ENCODE data around the gene ST6GAL1.
"Not testable (repeated sequence)": the region's sequence is repeated elsewhere in the genome, so short reads cannot be mapped to it uniquely, and the experiment has no call there.

Gene ST6GAL1

GRCh38 chr3:187046033-187046432, 115.7 kb downstream of the ST6GAL1 start:
- DNase-seq (ENCODE audit: low spot score) = no peak

- no peak for DNase-seq (ENCODE audit: low spot score)
Measured at GRCh38 chr3:187049462-187050101, 119.3 kb downstream of the ST6GAL1 start.

GRCh38 chr3:187051066-187051465, 120.7 kb downstream of the ST6GAL1 start:
- DNase-seq (ENCODE audit: low spot score) = no peak

- DNase-seq (ENCODE audit: low spot score) = no peak
Measured at GRCh38 chr3:187051724-187052366, 121.5 kb downstream of the ST6GAL1 start.

- not testable (repeated sequence) for DNase-seq (ENCODE audit: low spot score)
Measured at GRCh38 chr3:187052427-187052826, 122.1 kb downstream of the ST6GAL1 start.

GRCh38 chr3:187054433-187054832, 124.1 kb downstream of the ST6GAL1 start:
- DNase-seq (ENCODE audit: low spot score) = not testable (repeated sequence)

- not testable (repeated sequence) for DNase-seq (ENCODE audit: low spot score)
Measured at GRCh38 chr3:187057803-187058202, 127.5 kb downstream of the ST6GAL1 start.

GRCh38 chr3:187061748-187062147, 131.4 kb downstream of the ST6GAL1 start:
- no peak for DNase-seq (ENCODE audit: low spot score)

GRCh38 chr3:187062526-187063177, 132.3 kb downstream of the ST6GAL1 start:
- peak; percentile 39 for DNase-seq (ENCODE audit: low spot score)

GRCh38 chr3:187063286-187064121, 133.2 kb downstream of the ST6GAL1 start:
- DNase-seq (ENCODE audit: low spot score) = no peak

GRCh38 chr3:187064210-187065115, 134.1 kb downstream of the ST6GAL1 start:
- DNase-seq (ENCODE audit: low spot score) = peak; percentile 40

- DNase-seq (ENCODE audit: low spot score) = no peak
Measured at GRCh38 chr3:187066228-187066995, 136.1 kb downstream of the ST6GAL1 start.

GRCh38 chr3:187068787-187069186, 138.5 kb downstream of the ST6GAL1 start:
- DNase-seq (ENCODE audit: low spot score) = no peak

GRCh38 chr3:187069857-187070516, 139.7 kb downstream of the ST6GAL1 start:
- no peak for DNase-seq (ENCODE audit: low spot score)

GRCh38 chr3:187072102-187072501, 141.8 kb downstream of the ST6GAL1 start:
- no peak for DNase-seq (ENCODE audit: low spot score)

- DNase-seq (ENCODE audit: low spot score) = no peak
Measured at GRCh38 chr3:187072511-187072910, 142.2 kb downstream of the ST6GAL1 start.

GRCh38 chr3:187073581-187074098, 143.3 kb downstream of the ST6GAL1 start:
- DNase-seq (ENCODE audit: low spot score) = no peak

GRCh38 chr3:187074846-187075245, 144.5 kb downstream of the ST6GAL1 start:
- no peak for DNase-seq (ENCODE audit: low spot score)

- no peak for DNase-seq (ENCODE audit: low spot score)
Measured at GRCh38 chr3:187076297-187076696, 146.0 kb downstream of the ST6GAL1 start.

GRCh38 chr3:187077085-187077484, 146.8 kb downstream of the ST6GAL1 start:
- DNase-seq (ENCODE audit: low spot score) = no peak
